Osteoblast (primary cell): Measurements from ENCODE around the gene C3orf33. TPM values are rescaled to one million over a fixed set of nuclear protein-coding genes. Genes with fewer than 3 reads are reported as not detected.
"Not testable (repeated sequence)": the region's sequence is repeated elsewhere in the genome, so short reads cannot be mapped to it uniquely, and the experiment has no call there.

Source experiments
- DNase-seq: peaks from one replicate; pipeline ENCODE4 v3.0.0; 2011; ENCODE audit warnings: low spot score, mixed read lengths; ENCODE audit not compliant: insufficient read length; ENCODE audit errors: missing footprints
- H2AFZ ChIP-seq: 2 replicates; pipeline ENCODE4 v1.6.0; 2011; ENCODE audit warnings: mild to moderate bottlenecking, low read length
- H3K27ac ChIP-seq: 2 replicates; pipeline ENCODE4 v1.5.1; 2011; ENCODE audit warnings: mild to moderate bottlenecking, low read depth, low read length, moderate library complexity
- H3K27me3 ChIP-seq: 2 replicates; pipeline ENCODE4 v1.6.0; 2012; ENCODE audit warnings: mild to moderate bottlenecking, control low read depth, inconsistent platforms, low read length, moderate library complexity; ENCODE audit not compliant: insufficient read depth
- H3K36me3 ChIP-seq: 2 replicates; pipeline ENCODE4 v1.5.1; 2011; ENCODE audit warnings: mild to moderate bottlenecking, low read length, control low read depth, moderate library complexity; ENCODE audit not compliant: insufficient read depth
- H3K4me1 ChIP-seq: 2 replicates; pipeline ENCODE4 v1.5.1; 2011; ENCODE audit warnings: mild to moderate bottlenecking, low read length, control low read depth, moderate library complexity; ENCODE audit not compliant: insufficient read depth
- H3K4me2 ChIP-seq: 2 replicates; pipeline ENCODE4 v1.6.0; 2011; ENCODE audit warnings: mild to moderate bottlenecking, low read length; ENCODE audit not compliant: insufficient read depth
- H3K4me3 ChIP-seq: fragments of 200-600 bp; sonication (generic); 3 replicates; pipeline ENCODE4 v1.5.1; 2012; ENCODE audit warnings: mild to moderate bottlenecking, low read length, inconsistent platforms; ENCODE audit not compliant: insufficient read depth
- H3K79me2 ChIP-seq: 2 replicates; pipeline ENCODE4 v1.6.0; 2012; ENCODE audit warnings: mild to moderate bottlenecking, low read length, control low read depth, inconsistent platforms; ENCODE audit not compliant: insufficient read depth
- H3K9me3 ChIP-seq: 2 replicates; pipeline ENCODE4 v1.5.1; 2011; ENCODE audit warnings: low read depth, low read length, control low read depth
- H4K20me1 ChIP-seq: 2 replicates; pipeline ENCODE4 v1.6.0; 2012; ENCODE audit warnings: mild to moderate bottlenecking, low read length, control low read depth; ENCODE audit not compliant: insufficient read depth
- total RNA-seq: library from RNA; depleted of rRNA; stranded (reverse); fragments of >200 nt; gene quantifications from 2 replicates; pipeline ENCODE4 v1.2.3, GENCODE V29; 2012
- TF ChIP-seq, protein P1 (sequence below): IDR thresholded peaks from 2 replicates; pipeline ENCODE4 v1.5.1; 2011; ENCODE audit warnings: mild to moderate bottlenecking, low read depth, low read length, moderate library complexity; ENCODE audit errors: extremely low read depth

C3orf33 gene
- total RNA-seq, 1 donor, result 2.5 TPM

DNA sequence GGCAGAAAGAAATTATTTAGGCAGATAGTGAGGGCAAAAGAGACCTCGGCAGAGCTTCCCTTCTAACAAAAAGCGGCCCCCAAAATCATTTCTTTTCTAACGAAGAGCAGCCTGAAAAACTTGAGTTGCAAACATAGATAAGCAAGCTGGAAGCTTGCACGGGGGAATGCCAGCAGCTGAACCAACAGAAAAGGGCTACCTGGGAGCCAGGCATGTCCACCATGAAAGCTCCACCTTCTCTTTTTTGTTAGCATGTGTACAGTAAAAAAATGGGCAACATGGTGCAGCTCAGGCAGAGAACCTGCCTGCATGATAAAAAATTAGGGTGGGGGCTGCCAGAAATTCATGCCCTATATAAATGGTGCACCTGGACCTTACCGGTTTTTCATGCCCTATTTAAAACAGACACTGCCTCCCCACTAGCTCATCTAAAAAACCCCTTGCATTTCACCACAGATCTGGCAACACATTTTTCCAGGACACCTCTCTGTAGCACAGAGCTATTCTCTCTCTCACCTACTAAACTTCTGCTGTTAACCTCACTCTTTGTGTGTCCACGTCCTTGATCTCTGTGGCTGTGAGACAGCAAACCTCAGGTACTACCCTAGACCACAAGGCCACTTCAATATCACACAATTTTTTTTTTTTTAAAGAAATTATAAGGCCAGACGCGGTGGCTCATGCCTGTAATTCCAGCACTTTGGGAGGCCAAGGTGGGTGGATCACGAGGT lies 29.4 kb upstream of the C3orf33 start:
- TF ChIP-seq, protein P1, sequence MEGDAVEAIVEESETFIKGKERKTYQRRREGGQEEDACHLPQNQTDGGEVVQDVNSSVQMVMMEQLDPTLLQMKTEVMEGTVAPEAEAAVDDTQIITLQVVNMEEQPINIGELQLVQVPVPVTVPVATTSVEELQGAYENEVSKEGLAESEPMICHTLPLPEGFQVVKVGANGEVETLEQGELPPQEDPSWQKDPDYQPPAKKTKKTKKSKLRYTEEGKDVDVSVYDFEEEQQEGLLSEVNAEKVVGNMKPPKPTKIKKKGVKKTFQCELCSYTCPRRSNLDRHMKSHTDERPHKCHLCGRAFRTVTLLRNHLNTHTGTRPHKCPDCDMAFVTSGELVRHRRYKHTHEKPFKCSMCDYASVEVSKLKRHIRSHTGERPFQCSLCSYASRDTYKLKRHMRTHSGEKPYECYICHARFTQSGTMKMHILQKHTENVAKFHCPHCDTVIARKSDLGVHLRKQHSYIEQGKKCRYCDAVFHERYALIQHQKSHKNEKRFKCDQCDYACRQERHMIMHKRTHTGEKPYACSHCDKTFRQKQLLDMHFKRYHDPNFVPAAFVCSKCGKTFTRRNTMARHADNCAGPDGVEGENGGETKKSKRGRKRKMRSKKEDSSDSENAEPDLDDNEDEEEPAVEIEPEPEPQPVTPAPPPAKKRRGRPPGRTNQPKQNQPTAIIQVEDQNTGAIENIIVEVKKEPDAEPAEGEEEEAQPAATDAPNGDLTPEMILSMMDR, result no peak
- Histone ChIP-seq H3K4me2 (no peak overlapping the region), H3K4me3 (no peak overlapping the region), H4K20me1 (no peaks in the 10 kb centered on the region), H2AFZ (no peak overlapping the region), H3K27ac (no peak overlapping the region), H3K79me2 (peaks cover 9% of the 10 kb centered on the region), H3K4me1 (no peaks in the 10 kb centered on the region), H3K27me3 (no peaks in the 10 kb centered on the region), H3K36me3 (peaks cover 6% of the 10 kb centered on the region), H3K9me3 (no peaks in the 10 kb centered on the region)
- no peak for DNase-seq

DNA sequence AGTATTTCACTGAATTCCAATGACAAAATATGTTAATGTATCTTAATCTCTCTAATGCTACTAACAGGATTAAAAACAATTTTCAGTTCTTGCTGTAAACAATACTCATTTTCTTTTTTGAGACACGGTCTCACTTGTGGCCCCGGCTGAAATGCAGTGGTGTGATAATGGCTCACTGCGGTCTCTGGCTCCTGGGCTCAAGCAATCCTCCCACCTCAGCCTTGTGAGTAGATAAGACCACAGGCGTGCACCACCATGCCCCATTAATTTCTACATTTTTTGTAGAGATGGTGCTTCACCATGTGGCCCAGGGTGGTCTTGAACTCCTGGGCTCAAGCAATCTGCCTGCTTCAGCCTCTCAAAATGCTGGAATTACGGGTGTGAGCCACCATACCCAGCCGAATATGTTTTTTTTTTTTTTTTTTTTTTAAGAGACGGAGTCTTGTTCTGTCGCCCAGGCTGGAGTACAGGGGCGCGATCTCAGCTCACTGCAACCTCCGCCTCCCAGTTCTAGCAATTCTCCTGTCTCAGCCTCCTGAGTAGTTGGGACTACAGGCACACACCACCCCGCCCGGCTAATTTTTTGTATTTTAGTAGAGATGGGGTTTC lies 22.5 kb upstream of the C3orf33 start:
- H4K20me1 ChIP-seq, H3K36me3 ChIP-seq, H2AFZ ChIP-seq, H3K4me3 ChIP-seq, H3K4me2 ChIP-seq, H3K27ac ChIP-seq, H3K79me2 ChIP-seq, H3K4me1 ChIP-seq, DNase-seq, H3K27me3 ChIP-seq, H3K9me3 ChIP-seq: not testable (repeated sequence)

DNA sequence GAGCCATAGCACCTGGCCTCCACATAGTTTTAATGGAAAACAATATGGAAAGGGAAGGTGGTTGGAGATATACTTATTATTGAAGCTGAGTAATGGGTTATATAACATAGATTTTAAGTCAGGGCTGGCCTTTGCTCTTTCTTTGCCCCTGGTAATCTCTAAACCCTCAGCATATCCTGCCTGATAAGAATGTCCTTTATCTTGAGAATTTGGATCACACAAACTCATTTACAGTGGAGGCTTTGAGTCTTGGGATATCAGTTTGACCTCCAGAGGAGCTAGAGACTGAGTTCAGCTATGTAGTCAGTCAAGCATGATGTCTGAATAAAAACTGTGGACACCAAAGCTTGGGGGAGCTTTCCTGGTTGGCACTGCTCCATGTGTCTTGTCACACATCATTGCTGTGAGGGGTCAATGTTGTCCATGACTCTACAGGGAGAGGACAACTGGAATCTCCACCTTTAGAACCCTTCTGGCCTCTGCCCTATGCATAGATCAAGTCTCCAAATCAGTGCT lies 9.0 kb upstream of the C3orf33 start:
- Histone ChIP-seq H3K27me3 (no peaks in the 10 kb centered on the region), H2AFZ (no peak overlapping the region), H3K79me2 (no peaks in the 10 kb centered on the region), H3K4me1 (no peaks in the 10 kb centered on the region), H3K27ac (no peak overlapping the region), H4K20me1 (no peaks in the 10 kb centered on the region), H3K4me3 (no peak overlapping the region), H3K9me3 (no peaks in the 10 kb centered on the region), H3K36me3 (no peaks in the 10 kb centered on the region), H3K4me2 (no peak overlapping the region)
- DNase-seq, result peak; percentile 26
- TF ChIP-seq, protein P1, result no peak

DNA sequence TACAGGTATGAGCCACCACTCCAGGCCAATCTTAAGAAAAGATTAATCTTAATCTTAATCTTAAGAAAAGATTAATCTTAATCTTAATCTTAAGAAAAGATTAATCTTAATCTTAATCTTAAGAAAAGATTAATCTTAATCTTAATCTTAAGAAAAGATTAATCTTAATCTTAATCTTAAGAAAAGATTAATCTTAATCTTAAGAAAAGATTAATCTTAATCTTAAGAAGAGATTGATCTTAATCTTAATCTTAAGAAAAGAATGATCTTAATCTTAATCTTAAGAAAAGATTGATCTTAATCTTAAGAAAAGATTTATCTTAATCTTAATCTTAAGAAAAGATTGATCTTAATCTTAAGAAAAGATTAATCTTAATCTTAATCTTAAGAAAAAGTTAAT lies 7.1 kb upstream of the C3orf33 start:
- H3K9me3 ChIP-seq, H4K20me1 ChIP-seq, H3K4me2 ChIP-seq, H3K27ac ChIP-seq, H2AFZ ChIP-seq, H3K4me3 ChIP-seq, H3K4me1 ChIP-seq, H3K36me3 ChIP-seq, H3K27me3 ChIP-seq, H3K79me2 ChIP-seq: not testable (repeated sequence)
- DNase-seq, result peak; percentile 29

DNA sequence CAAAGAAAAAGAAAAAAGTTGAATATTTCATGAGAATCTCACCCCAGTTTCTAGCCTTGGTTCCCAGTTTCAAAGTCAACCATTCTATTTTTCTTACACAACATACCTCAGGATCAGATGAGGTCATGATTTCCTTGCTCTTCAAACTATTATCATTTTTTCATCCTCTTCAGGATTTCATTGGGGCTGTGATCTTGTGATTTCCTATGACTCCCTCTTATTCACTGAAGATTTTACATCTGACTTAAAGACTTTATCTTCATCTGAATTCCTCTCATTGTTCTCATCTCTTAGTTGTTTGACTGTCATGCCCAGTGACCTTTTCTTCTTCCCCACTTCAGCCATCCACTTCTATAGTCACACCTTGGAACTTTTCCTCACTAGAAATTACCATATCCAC lies 3.1 kb upstream of the C3orf33 start:
- Histone ChIP-seq H3K27ac (no peak overlapping the region), H3K4me3 (no peak overlapping the region), H4K20me1 (no peaks in the 10 kb centered on the region), H3K36me3 (no peaks in the 10 kb centered on the region), H3K4me1 (peaks cover 4% of the 10 kb centered on the region), H3K9me3 (no peaks in the 10 kb centered on the region), H3K79me2 (no peaks in the 10 kb centered on the region), H3K27me3 (no peaks in the 10 kb centered on the region), H3K4me2 (peak overlapping the region; percentile 33), H2AFZ (no peak overlapping the region)
- DNase-seq, result peak; percentile 47
- TF ChIP-seq, protein P1, result no peak
